Tibial nerve (tissue), 4 donors: ENCODE data around the gene GRID1. TPM values are rescaled to one million over a fixed set of nuclear protein-coding genes. Genes with fewer than 3 reads are reported as not detected.

ENCODE experiments used
- DNase-seq, 2 donors: peaks; one replicate each; pipeline ENCODE4 v3.0.0-alpha.2; 2019; ENCODE audit warnings: low spot score in 2 of 2
- H3K27ac ChIP-seq, 4 donors: fragments of 200-600 bp; sonication (generic) in 3 of 4; one replicate each; pipeline ENCODE4 v1.5.1; 2017 to 2019; ENCODE audit warnings: mild to moderate bottlenecking in 1 of 4
- H3K27me3 ChIP-seq, 2 donors: fragments of 200-600 bp; sonication (generic) in 1 of 2; one replicate each; pipeline versions ENCODE4 v1.5.1 to v1.6.0; 2017 to 2019
- H3K36me3 ChIP-seq, 3 donors: fragments of 200-600 bp; sonication (generic); one replicate each; pipeline ENCODE4 v1.5.1; 2018 to 2019
- H3K4me1 ChIP-seq, 4 donors: fragments of 200-600 bp; sonication (generic) in 3 of 4; one replicate each; pipeline ENCODE4 v1.5.1; 2017 to 2019
- H3K4me3 ChIP-seq, 4 donors: fragments of 200-600 bp; sonication (generic) in 3 of 4; one replicate each; pipeline ENCODE4 v1.5.1; 2017 to 2019; ENCODE audit warnings: mild to moderate bottlenecking in 1 of 4, moderate library complexity in 1 of 4
- H3K9me3 ChIP-seq, 4 donors: fragments of 200-600 bp; sonication (generic) in 3 of 4; one replicate each; pipeline ENCODE4 v1.5.1; 2017 to 2019
- EP300 ChIP-seq, 2 donors: sonication (generic); formaldehyde crosslinking; IDR thresholded peaks; one replicate each; pipeline ENCODE4 v1.6.1; 2017; ENCODE audit warnings: antibody characterized with exemption in 2 of 2, mild to moderate bottlenecking in 1 of 2
- POLR2A ChIP-seq, 2 donors: fragments of 450-650 bp; IDR thresholded peaks; one replicate each; pipeline ENCODE4 v1.6.1; 2017; ENCODE audit warnings: antibody characterized with exemption in 2 of 2, mild to moderate bottlenecking in 2 of 2, moderate library complexity in 2 of 2
- WGBS, 2 donors: methylation state at CpG; one replicate each; pipeline ENCODE4 v1.1.5; 2018; 5-methylcytosine and 5-hydroxymethylcytosine counted together
- total RNA-seq, 4 donors: library from RNA; depleted of rRNA; stranded (reverse); fragments of >200 nt; gene quantifications; one replicate each; pipeline ENCODE4 v1.1.0, GENCODE V29; 2016
- TF ChIP-seq, protein P1 (sequence below), 5 experiments: fragments of 200-600 bp in 3 of 5; fragments of 450-650 bp in 2 of 5; sonication (generic) in 3 of 5; IDR thresholded peaks; one replicate each; pipeline ENCODE4 v1.5.1; 2016 to 2019; ENCODE audit warnings: antibody characterized with exemption in 5 of 5, mild to moderate bottlenecking in 3 of 5, moderate library complexity in 2 of 5

Gene GRID1
- total RNA-seq, 4 donors from 2014 or later, result 7.7 to 16.3 (median 10.5) TPM

DNA sequence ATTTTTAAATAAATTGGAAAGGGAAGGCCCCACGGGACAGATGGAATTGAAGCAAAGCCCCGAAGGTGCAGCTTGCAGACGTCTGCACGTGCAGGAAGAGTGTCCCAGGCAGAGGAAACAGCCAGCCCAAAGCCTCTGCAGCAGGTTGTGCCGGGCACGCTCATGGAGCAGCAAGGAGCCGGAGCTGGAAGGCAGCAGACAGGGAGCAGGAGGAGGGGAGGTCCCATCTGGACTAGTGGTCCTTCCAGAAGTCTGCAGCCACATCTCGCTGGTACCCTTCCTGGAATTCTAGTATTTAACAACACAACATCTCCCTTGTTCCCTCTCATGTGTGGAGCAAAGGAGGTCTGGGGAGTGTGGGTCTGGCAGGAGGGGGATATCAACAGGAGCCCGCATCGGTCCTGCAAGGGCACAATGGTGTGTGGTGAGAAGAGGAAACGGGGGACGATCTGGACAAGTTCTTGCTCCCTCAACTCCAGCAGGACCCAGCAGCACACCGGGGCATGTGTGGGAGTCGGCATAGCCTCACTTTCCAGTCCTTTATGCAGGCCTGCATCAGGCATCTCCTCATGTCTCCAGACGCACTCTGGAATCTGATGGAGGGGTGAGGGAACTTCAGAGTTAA is 169.3 kb downstream of the GRID1 start:
- TF ChIP-seq EP300 (IDR thresholded peaks at IDR 0.05), result no peak
- TF ChIP-seq, protein P1, sequence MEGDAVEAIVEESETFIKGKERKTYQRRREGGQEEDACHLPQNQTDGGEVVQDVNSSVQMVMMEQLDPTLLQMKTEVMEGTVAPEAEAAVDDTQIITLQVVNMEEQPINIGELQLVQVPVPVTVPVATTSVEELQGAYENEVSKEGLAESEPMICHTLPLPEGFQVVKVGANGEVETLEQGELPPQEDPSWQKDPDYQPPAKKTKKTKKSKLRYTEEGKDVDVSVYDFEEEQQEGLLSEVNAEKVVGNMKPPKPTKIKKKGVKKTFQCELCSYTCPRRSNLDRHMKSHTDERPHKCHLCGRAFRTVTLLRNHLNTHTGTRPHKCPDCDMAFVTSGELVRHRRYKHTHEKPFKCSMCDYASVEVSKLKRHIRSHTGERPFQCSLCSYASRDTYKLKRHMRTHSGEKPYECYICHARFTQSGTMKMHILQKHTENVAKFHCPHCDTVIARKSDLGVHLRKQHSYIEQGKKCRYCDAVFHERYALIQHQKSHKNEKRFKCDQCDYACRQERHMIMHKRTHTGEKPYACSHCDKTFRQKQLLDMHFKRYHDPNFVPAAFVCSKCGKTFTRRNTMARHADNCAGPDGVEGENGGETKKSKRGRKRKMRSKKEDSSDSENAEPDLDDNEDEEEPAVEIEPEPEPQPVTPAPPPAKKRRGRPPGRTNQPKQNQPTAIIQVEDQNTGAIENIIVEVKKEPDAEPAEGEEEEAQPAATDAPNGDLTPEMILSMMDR (IDR thresholded peaks at IDR 0.05), result no peak
- no peak for TF ChIP-seq POLR2A (IDR thresholded peaks at IDR 0.05)
- no peak for DNase-seq

DNA sequence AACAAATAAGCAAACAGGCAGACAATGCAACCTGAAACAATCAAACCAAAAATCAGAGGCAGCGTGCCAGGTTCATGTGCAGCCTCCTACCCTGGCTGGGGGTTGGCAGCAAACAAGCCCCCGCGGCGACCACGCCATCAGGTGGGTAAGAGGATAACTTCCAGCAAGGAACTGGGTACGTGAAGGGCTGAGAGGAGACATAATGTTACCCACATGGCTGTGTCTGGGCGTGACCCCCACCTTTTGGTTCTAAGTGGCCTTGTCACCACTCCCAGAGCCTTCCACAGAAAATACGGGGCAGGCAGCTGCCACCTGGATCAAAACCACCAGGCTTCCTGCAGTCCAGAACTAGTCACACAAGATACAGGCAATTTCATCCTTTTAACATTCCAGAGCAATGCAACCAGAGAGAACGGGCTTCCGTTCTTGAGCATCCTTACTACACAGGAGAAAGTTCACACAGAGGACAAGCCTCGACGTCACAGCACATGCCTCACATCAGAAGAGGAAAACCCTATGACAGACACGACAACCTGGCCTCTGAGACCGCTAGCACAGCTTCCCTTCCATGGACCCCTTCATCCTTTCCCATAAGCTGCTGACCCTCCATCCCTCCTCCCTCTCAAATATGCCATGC is 171.0 kb downstream of the GRID1 start:
- Histone ChIP-seq H3K36me3 (no peaks in the 10 kb centered on the region), H3K27me3 (no peaks in the 10 kb centered on the region), H3K9me3 (no peaks in the 10 kb centered on the region), H3K27ac (no peak overlapping the region), H3K4me3 (no peak overlapping the region), H3K4me1 (no peaks in the 10 kb centered on the region)
- TF ChIP-seq EP300 (IDR thresholded peaks at IDR 0.05), result no peak
- TF ChIP-seq POLR2A (IDR thresholded peaks at IDR 0.05), result no peak
- TF ChIP-seq, protein P1 (IDR thresholded peaks at IDR 0.05), result no peak
- no peak for DNase-seq
- 76 to 80% methylated on average over 14 of the region's 14 CpGs for WGBS, 2 donors

More for the DNA sequence above, 169.3 kb downstream of the GRID1 start:
- Histone ChIP-seq H3K4me3 (no peak overlapping the region), H3K36me3 (no peaks in the 10 kb centered on the region), H3K9me3 (no peaks in the 10 kb centered on the region), H3K27me3 (no peaks in the 10 kb centered on the region), H3K4me1 (no peaks in the 10 kb centered on the region), H3K27ac (no peak overlapping the region)
- WGBS, 2 donors, result 65 to 66% methylated on average over 15 of the region's 15 CpGs

DNA sequence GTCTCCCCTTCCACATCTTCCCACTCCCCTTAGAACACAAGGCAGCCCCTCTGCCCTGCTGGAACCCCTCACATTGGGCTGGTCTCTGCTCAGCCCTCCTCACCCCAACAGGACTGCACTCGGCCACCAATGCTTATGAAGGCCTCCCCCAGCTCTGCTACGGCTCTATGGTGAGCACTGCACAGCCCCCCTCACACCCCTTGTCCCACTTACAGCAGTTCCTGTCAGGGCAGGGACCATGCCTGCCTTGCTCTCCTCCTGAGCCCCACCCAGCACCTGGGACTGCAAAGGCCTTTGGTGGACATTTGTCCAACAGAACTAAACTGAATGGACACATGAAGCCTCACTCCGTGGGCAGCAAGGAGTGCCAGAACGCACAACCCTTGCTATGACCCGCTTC is 171.9 kb downstream of the GRID1 start:
- Histone ChIP-seq H3K27ac (no peak overlapping the region), H3K9me3 (no peaks in the 10 kb centered on the region), H3K36me3 (no peaks in the 10 kb centered on the region), H3K27me3 (no peaks in the 10 kb centered on the region), H3K4me3 (no peak overlapping the region), H3K4me1 (no peaks in the 10 kb centered on the region)
- TF ChIP-seq, protein P1 (IDR thresholded peaks at IDR 0.05), result no peak
- TF ChIP-seq EP300 (IDR thresholded peaks at IDR 0.05) (no peak), POLR2A (IDR thresholded peaks at IDR 0.05) (no peak)
- WGBS, 2 donors, result 72 to 86% methylated on average over 2 to 5 of the region's 5 CpGs
- no peak for DNase-seq

DNA sequence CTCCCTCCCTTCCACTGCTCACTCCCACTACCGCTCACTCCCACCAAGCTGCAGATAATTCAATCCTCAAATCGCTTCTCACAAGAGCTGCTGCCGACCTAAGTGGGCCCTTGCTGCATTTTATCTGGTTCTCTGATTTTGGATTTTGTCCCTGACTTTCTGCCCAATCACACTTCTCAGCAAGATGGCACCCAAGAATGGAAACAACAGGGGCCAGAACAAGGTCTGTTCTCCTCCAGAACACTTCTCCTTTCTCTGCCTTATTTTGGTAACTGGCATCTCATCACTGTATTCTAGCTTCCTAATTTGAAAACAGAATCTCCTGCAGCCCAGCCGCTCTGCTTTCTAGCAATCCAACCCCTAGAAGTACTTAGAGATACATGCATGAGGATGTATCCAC is 172.8 kb downstream of the GRID1 start:
- no peak for DNase-seq
- no peaks in the 10 kb centered on the region for H3K36me3 ChIP-seq
- H3K27ac ChIP-seq, result no peak overlapping the region
- H3K4me3 ChIP-seq, result no peak overlapping the region
- H3K27me3 ChIP-seq, result no peaks in the 10 kb centered on the region
- no peak for TF ChIP-seq POLR2A (IDR thresholded peaks at IDR 0.05)
- no peak for TF ChIP-seq EP300 (IDR thresholded peaks at IDR 0.05)
- TF ChIP-seq, protein P1 (IDR thresholded peaks at IDR 0.05), result no peak
- H3K9me3 ChIP-seq, result no peaks in the 10 kb centered on the region
- 80 to 88% methylated on average over 4 of the region's 4 CpGs for WGBS, 2 donors
- no peaks in the 10 kb centered on the region for H3K4me1 ChIP-seq

DNA sequence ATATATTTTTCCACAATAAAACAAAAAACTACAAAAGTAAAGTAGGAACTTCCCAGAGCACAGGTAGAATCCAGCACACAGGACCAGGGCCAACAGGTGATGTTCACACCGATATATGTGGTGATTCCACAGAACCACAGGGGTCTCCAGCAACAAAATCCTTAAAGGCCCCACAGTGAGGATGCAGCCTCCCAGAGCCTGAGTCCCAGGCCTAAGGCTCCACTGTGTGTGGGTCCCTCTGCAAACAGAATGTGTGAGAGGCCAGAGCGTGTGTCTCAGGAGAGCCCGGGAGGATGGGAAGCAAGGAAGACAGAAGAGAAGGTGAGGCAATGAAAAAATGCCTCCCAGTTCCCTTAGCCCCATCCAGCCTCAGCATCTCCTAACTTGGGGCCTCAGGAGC is 173.9 kb downstream of the GRID1 start:
- no peak for TF ChIP-seq EP300 (IDR thresholded peaks at IDR 0.05)
- TF ChIP-seq, protein P1 (IDR thresholded peaks at IDR 0.05), result no peak
- no peak for TF ChIP-seq POLR2A (IDR thresholded peaks at IDR 0.05)
- no peak for DNase-seq
- Histone ChIP-seq H3K27me3 (no peaks in the 10 kb centered on the region), H3K9me3 (no peaks in the 10 kb centered on the region), H3K36me3 (no peaks in the 10 kb centered on the region), H3K4me1 (no peaks in the 10 kb centered on the region), H3K4me3 (no peak overlapping the region), H3K27ac (no peak overlapping the region)
- WGBS, 2 donors, result 86 to 95% methylated on average over 3 of the region's 3 CpGs
